ENCODE results near the gene OXCT1. TPM values are rescaled to one million over a fixed set of nuclear protein-coding genes. Genes with fewer than 3 reads are reported as not detected.

Gene OXCT1
- 10 to 100 TPM; 31.2 to 50.2 TPM for total RNA-seq

DNA sequence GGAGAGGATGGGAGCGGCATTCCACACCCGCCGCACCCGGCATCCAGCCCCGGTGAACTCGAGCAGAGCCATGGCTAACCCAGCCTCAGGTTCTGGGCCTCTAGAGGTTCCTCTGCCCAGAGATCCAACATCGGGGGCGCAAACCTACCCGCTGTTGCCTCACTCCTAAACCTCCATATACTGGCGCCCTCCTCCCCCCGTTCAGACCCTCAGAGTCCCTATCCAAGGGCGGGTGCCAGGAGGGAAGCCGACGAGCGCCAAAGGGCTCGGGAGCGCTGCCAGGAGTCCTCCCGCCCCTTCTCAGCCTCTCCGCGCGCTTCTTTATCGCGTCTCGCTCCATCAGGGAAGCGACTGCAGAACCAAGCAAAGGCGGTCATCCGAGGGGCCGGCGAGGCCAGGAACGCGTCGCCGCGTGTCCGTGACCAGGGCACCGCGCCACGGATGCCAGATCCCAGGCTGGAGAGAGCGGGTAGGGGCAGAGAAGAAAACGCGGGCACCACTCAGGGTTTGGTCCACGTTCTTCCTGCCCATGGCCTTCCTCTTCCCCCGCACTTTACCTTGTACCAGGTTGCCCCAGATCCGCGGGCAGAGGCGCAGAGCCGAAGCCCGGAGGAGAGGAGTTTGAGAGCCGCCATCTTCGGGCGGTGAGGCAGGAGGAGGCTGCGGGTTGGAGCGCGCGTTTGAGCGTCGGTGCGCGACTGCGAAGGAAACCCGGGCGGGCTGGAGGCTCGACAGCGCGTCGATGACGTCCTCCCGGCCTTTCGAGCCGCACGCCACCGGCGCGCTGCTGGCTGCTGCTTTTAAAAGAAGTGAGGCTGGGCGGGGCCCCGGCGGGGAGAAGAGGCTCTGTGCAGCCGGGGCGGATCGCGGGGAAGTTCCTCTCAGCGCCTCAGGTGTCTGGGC, at the start of gene OXCT1:
OXCT1 (minus strand) TSS at position 702 of the 903 bp plus-strand sequence; CDS start at position 635, 67 bp downstream.
- Mint-ChIP-seq H3K27ac (peak within 1 kb of the TSS; percentile 79 to 82), H3K4me1 (ENCODE audit: low read depth in 2 of 2) (peaks cover 29 to 44% of the 10 kb centered on the region in 2 donors), H3K27me3 (peaks cover 0 to 2% of the 10 kb centered on the region in 2 donors), H3K9me3 (no peaks in the 10 kb centered on the region), H3K36me3 (no peaks in the 10 kb centered on the region), H3K4me3 (peak within 1 kb of the TSS; percentile 89)
- DNase-seq (ENCODE audit: low spot score) (peak; percentile 90), ATAC-seq (peak; percentile 95 to 98)

DNA sequence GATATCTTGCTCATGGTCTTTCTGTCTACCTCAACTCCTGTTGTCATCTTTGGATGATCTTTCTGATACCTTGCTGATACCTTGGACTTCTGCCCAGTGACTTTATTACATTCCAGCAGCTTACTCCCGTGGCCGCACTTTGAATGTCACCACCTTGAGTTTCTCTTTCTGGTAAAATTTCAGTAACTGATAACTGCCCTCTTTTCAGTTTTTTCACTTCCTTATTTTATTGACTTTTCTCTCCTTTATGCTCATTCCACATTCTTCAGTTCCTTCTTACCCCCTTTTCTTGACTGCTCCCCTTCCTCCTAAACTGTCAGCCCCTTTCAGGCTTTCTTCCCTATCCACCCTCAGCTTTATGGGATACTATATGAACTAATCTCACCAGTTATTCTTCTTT, 47.9 kb upstream of the OXCT1 start:
- Mint-ChIP-seq H3K4me3 (no peak overlapping the region), H3K27me3 (no peaks in the 10 kb centered on the region), H3K9me3 (no peaks in the 10 kb centered on the region), H3K27ac (peak overlapping the region in 1 of 2 donors; percentile 52), H3K4me1 (ENCODE audit: low read depth in 2 of 2) (peaks cover 0 to 6% of the 10 kb centered on the region in 2 donors), H3K36me3 (peaks cover 25% of the 10 kb centered on the region)
- DNase-seq (ENCODE audit: low spot score) = no peak
- ATAC-seq = no peak

DNA sequence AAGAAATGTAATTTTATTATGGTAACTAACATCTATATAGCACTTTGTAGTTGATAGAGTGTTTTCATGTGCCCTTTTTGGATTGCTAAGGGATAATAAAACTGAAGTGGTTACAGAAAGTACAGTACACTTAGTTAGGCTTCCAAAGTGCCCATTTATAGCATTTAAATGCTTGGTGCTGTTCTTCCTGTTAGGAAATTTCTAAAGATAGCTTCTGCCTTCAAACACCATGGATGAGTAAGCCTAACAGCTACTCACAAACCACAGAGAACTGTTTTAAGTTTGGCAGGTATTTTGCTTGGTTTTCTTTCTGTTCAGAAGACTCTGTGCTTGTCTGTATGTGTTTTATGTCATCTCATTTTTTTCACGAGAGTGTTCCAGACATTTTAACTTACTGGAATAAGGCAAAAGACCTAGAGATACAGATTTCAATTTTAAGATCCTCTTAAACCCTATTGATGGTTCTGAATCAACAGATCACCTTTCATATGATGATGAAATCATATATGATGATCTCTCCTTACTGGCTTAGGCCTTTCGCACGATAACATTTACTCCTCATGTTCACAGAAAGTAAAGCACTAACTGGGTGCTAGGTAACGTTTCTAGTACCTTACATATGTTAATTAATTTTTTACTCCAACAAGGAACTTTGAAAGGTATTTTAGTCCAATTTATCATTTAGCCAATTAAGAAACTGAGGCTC, 38.3 kb upstream of the OXCT1 start:
- H3K4me1 Mint-ChIP-seq (ENCODE audit: low read depth in 2 of 2) = peaks cover 23 to 28% of the 10 kb centered on the region in 2 donors
- no peak for DNase-seq (ENCODE audit: low spot score)

DNA sequence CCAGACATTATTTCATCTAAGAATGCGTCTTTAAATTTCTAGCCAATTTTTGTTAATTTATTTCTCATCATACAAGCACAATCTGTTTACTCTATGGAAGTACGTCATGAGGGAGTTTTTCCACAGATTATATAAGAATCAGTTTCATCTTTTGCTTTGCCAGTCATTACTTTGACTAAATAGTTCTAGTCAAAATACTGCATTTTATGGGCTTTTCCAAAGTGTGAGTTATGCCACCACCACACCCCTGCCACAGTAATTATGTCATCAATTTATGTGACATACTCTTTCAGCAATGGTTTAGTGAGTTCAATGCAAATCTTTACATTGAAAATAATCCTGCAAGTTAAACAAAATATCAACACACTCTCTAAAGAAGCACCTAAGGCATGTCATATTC, 35.9 kb upstream of the OXCT1 start:
- H3K27me3 Mint-ChIP-seq = no peaks in the 10 kb centered on the region
- H3K9me3 Mint-ChIP-seq = no peaks in the 10 kb centered on the region
- ATAC-seq = no peak
- H3K4me1 Mint-ChIP-seq (ENCODE audit: low read depth in 2 of 2) = peaks cover 29 to 36% of the 10 kb centered on the region in 2 donors
- peaks cover 10% of the 10 kb centered on the region for H3K36me3 Mint-ChIP-seq
- no peak overlapping the region for H3K4me3 Mint-ChIP-seq
- no peak overlapping the region for H3K27ac Mint-ChIP-seq
- DNase-seq (ENCODE audit: low spot score) = no peak

More for the DNA sequence above, 38.3 kb upstream of the OXCT1 start:
- peaks cover 22% of the 10 kb centered on the region for H3K36me3 Mint-ChIP-seq
- no peak overlapping the region for H3K27ac Mint-ChIP-seq
- no peaks in the 10 kb centered on the region for H3K9me3 Mint-ChIP-seq
- H3K4me3 Mint-ChIP-seq = no peak overlapping the region
- no peaks in the 10 kb centered on the region for H3K27me3 Mint-ChIP-seq
- ATAC-seq = no peak

DNA sequence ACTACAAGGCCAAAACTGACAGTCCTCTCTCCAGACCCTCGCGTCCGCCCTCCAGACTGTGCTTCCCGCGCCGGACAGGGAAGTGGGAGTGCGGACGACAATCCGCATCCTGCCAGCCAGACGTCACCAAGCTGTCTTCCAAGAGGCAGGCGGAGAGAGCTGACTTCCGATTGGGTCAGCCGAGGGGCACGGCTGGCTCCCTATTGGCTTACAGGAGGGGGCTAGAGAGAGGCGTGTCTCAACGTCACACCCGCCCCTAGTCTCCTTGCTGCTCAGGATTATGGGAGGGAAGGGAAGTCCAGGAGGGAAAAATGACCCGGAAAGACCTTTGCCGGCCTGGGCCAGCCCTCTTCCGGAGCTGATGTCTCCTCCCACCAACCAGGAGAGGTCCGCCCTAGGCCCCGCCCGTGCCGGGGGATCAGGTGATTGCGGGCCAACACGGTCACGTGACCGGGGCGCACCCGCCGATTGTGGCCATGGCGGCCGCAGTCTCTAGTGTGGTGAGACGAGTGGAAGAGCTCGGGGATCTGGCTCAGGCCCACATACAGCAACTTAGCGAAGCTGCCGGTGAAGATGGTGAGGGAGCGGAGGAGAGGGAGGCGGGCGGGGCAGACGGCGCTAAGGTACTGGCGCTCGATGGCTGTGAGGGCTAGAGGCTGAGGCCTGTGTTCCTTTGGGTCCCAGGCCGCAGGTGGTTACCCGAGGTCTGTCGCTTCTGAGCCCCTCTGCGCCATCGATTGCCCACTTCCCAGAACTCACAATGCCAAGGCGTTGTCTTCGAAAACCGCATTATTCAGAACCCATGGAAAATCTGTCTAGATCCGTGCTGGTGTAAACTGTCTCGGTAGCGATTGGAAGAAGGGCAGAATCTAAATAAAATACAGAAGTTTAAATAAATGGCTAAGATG, 33.9 kb upstream of the OXCT1 start, which contains the start of gene RIMOC1:
RIMOC1 (plus strand) TSS at position 453 of the 908 bp plus-strand sequence; CDS start at position 477, 24 bp downstream.
- peak; percentile 97 for ATAC-seq
- peak within 1 kb of the TSS; percentile 93 for H3K4me3 Mint-ChIP-seq

DNA sequence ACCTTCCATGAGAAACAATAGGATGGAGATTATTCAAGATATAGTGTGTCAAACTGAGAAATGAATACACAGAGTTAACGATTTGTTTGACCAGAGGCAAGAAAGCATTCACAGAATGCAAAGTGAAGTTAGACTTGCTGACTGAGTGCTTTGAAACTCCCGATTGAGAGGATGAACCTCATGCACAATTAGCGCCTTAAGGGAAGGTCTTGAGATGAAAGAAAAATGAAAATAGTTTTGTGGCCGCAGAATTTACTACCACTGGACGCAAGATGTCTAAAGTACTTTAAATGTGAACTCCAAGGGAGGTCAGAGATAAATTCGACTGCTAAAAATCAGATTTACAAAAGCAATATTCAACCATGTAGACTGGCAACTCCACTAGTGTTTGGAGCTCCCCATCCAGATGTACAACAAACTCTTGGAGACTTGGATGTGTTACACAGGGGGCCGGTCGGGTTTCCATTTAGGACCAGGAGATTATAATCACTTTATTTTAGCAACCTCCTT, 33.2 kb upstream of the OXCT1 start:
- Mint-ChIP-seq H3K36me3 (no peaks in the 10 kb centered on the region), H3K27me3 (peaks cover 0 to 3% of the 10 kb centered on the region in 2 donors), H3K4me1 (ENCODE audit: low read depth in 2 of 2) (peaks cover 25 to 36% of the 10 kb centered on the region in 2 donors), H3K9me3 (no peaks in the 10 kb centered on the region), H3K27ac (peak overlapping the region; percentile 94 to 98), H3K4me3 (peak overlapping the region; percentile 93)
- ATAC-seq (no peak), DNase-seq (ENCODE audit: low spot score) (no peak)

More for the DNA sequence above, 33.9 kb upstream of the OXCT1 start, which contains the start of gene RIMOC1:
- no peaks in the 10 kb centered on the region for H3K36me3 Mint-ChIP-seq
- H3K9me3 Mint-ChIP-seq = no peaks in the 10 kb centered on the region
- DNase-seq (ENCODE audit: low spot score) = peak; percentile 99
- peak within 1 kb of the TSS; percentile 94 to 98 for H3K27ac Mint-ChIP-seq
- H3K4me1 Mint-ChIP-seq (ENCODE audit: low read depth in 2 of 2) = peaks cover 25 to 36% of the 10 kb centered on the region in 2 donors
- H3K27me3 Mint-ChIP-seq = peaks cover 0 to 3% of the 10 kb centered on the region in 2 donors

DNA sequence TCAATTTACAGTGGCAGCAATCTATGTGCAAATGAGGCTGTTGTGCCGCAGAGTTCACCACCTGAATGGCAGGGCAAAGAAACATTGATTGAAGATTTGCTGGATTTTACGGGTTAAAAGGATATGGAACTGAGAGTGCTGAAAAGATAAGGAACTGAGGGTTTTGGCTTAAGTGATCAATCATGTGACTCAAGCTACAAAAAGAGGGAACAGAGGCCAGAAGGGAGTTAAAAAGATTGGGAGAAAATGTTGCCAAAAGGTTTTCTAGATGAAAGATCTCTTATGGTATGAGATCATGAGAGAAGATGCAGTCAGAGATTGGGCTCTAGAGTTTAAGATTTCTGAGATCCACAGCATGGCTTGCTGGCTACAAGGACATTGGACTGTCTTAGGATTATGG, 26.0 kb upstream of the OXCT1 start:
- Mint-ChIP-seq H3K9me3 (no peaks in the 10 kb centered on the region), H3K27ac (no peak overlapping the region), H3K27me3 (peaks cover 28 to 29% of the 10 kb centered on the region in 2 donors), H3K36me3 (no peaks in the 10 kb centered on the region), H3K4me3 (no peak overlapping the region), H3K4me1 (ENCODE audit: low read depth in 2 of 2) (peaks cover 3 to 7% of the 10 kb centered on the region in 2 donors)
- DNase-seq (ENCODE audit: low spot score) (no peak), ATAC-seq (no peak)

DNA sequence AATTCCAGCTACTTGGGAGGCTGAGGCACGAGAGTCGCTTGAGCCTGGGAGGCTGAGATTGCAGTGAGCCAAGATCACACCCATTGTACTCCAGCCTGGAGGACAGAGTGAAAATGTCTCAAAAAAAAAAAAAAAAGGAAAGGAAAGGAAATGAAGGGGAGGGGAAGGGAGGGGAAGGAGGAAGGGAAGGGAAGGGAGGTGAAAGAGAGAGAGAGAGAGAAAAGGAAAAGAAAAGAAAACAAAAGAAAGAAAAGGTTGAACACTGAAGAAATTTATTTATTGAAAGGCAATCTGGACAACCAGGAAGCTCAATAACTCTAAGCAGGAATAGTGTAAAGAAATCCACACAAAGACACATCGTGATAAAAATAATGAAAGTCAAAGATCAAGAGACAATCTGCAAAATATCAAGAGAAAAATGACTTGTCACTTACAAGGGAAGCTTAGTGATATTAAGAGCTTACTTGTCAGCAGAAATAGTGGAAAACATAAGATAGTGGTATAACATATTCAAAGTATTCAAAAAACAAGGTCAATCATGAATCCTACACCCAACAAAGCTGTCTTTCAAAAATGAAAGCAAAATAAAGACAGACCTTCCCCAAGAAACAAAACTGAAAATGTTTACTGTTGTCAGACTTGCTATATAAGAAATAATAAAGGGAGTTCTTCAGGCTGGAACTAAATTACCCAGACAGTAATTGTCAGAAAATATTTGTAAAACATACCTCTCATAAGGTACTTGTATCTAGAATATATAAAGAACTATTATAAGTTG, 23.0 kb upstream of the OXCT1 start:
- Mint-ChIP-seq H3K4me3 (no peak overlapping the region), H3K4me1 (ENCODE audit: low read depth in 2 of 2) (peaks cover 3 to 7% of the 10 kb centered on the region in 2 donors), H3K36me3 (no peaks in the 10 kb centered on the region), H3K27me3 (peaks cover 28 to 30% of the 10 kb centered on the region in 2 donors), H3K27ac (peak overlapping the region in 1 of 2 donors; percentile 18), H3K9me3 (no peaks in the 10 kb centered on the region)
- DNase-seq (ENCODE audit: low spot score) (no peak), ATAC-seq (no peak)

DNA sequence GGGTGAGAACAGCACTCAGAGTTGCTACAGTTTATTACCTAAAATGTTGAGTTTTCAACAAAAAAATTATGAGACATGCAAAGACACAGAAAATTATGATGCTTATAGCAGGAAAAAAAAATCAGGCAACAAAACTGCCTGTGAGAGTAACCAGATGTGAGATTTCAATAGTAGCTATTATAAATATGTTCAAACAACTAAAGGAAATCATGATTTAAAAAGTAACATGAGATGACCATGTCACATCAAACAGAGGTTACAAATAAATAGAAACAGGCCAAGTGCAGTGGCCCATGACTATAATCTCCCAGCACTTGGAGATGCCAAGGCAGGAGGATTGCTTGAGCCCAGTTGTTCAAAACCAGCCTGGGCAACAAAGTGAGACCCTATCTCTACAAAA, 21.8 kb upstream of the OXCT1 start:
- ATAC-seq = no peak
- no peak overlapping the region for H3K27ac Mint-ChIP-seq
- peaks cover 3 to 7% of the 10 kb centered on the region in 2 donors for H3K4me1 Mint-ChIP-seq (ENCODE audit: low read depth in 2 of 2)
- no peaks in the 10 kb centered on the region for H3K9me3 Mint-ChIP-seq
- H3K36me3 Mint-ChIP-seq = no peaks in the 10 kb centered on the region
- DNase-seq (ENCODE audit: low spot score) = no peak
- H3K27me3 Mint-ChIP-seq = peaks cover 31 to 33% of the 10 kb centered on the region in 2 donors
- H3K4me3 Mint-ChIP-seq = no peak overlapping the region

DNA sequence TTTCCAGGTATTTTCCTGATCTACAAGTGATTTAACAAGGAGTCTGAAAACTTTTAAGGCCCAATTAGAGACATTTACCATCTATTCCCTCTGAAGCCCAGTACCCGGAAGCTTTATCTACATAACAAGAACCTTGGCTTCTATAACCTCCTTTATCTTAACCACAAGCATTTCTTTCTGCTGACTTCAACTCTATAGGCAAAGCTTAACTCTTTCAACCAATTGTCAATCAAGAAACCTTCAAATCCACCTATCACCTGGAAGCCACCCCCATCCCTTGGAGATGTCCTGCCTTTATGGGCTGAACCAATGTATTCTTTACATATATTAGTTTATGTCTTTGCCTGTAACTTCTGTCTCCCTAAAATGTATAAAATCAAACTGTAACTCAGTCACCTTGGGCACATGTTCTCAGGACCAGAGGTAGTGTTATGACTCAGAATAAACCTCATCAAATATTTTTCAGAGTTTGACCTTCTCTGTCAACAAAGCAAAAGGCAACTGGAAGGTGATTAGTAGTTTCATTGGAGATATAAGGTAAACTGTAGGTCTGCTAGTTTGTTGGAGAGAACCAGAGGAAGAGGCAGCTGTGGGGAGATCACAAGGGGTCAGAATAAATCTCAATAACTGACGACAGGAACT, 21.0 kb upstream of the OXCT1 start:
- no peaks in the 10 kb centered on the region for H3K9me3 Mint-ChIP-seq
- no peak overlapping the region for H3K27ac Mint-ChIP-seq
- H3K36me3 Mint-ChIP-seq = no peaks in the 10 kb centered on the region
- no peak overlapping the region for H3K4me3 Mint-ChIP-seq
- H3K4me1 Mint-ChIP-seq (ENCODE audit: low read depth in 2 of 2) = peaks cover 3 to 7% of the 10 kb centered on the region in 2 donors
- DNase-seq (ENCODE audit: low spot score) (no peak), ATAC-seq (no peak)
- H3K27me3 Mint-ChIP-seq = peaks cover 25 to 30% of the 10 kb centered on the region in 2 donors

DNA sequence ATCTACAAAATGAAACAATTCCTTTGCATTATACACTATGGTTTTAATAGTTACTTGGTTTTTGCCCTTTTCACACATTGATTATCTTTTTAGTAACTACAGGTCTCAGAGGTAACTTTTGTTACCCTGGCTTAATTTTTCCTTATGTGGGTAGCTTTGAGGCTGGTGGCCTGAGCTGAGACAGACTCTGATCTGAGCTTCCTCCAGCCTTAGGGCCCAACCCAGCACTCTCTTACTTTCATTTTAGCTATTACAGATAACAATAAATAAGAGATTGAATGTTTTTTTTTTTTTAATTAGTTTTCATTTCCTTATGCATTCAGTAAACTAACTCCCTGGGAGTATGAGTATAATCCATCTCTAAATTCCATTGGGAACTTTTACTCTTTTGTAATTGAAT, 15.1 kb upstream of the OXCT1 start:
- no peak overlapping the region for H3K4me3 Mint-ChIP-seq

DNA sequence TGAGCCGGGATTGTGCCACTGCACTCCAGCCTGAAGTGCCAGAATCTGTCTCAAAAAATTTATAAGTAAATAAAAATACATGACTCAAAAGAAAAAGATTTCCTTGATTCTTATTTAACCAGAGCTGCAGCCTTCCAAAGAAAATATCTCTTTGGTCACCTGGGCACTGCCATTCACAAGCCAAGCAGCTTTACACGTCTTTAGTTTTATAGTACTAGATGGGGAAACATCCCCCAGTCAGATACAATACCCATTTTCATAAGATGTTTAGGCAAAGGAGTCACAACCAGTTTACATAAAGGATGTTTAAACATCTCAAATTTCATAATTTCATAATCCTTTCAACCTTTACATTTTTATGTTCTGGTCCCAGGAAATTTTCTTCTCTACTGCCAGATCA, 13.7 kb upstream of the OXCT1 start:
- ATAC-seq = no peak
- Mint-ChIP-seq H3K9me3 (no peaks in the 10 kb centered on the region), H3K4me1 (ENCODE audit: low read depth in 2 of 2) (no peaks in the 10 kb centered on the region), H3K27ac (no peak overlapping the region), H3K27me3 (peaks cover 17 to 23% of the 10 kb centered on the region in 2 donors), H3K36me3 (no peaks in the 10 kb centered on the region), H3K4me3 (no peak overlapping the region)
- no peak for DNase-seq (ENCODE audit: low spot score)

More for the DNA sequence above, 15.1 kb upstream of the OXCT1 start:
- Mint-ChIP-seq H3K27me3 (peaks cover 10 to 18% of the 10 kb centered on the region in 2 donors), H3K36me3 (no peaks in the 10 kb centered on the region), H3K27ac (no peak overlapping the region), H3K9me3 (no peaks in the 10 kb centered on the region), H3K4me1 (ENCODE audit: low read depth in 2 of 2) (no peaks in the 10 kb centered on the region)
- no peak for DNase-seq (ENCODE audit: low spot score)
- no peak for ATAC-seq

Data from natural killer cell treated with Interleukin-12 subunit alpha and Interleukin-12 subunit beta and Interleukin-15 and Interleukin-18, amount 100 ng/mL, for 72 hours (primary cell).